NCI-H82 treated with DMSO at 0.1 percent for 48 hours (cell line): Measurements from ENCODE around the gene SLC39A1.

Experiments
- DNase-seq: peaks from one replicate; lab custom pipeline; 2025; ENCODE audit not compliant: unreplicated experiment; lab: John Stamatoyannopoulos, UW

The SLC39A1 gene

DNA sequence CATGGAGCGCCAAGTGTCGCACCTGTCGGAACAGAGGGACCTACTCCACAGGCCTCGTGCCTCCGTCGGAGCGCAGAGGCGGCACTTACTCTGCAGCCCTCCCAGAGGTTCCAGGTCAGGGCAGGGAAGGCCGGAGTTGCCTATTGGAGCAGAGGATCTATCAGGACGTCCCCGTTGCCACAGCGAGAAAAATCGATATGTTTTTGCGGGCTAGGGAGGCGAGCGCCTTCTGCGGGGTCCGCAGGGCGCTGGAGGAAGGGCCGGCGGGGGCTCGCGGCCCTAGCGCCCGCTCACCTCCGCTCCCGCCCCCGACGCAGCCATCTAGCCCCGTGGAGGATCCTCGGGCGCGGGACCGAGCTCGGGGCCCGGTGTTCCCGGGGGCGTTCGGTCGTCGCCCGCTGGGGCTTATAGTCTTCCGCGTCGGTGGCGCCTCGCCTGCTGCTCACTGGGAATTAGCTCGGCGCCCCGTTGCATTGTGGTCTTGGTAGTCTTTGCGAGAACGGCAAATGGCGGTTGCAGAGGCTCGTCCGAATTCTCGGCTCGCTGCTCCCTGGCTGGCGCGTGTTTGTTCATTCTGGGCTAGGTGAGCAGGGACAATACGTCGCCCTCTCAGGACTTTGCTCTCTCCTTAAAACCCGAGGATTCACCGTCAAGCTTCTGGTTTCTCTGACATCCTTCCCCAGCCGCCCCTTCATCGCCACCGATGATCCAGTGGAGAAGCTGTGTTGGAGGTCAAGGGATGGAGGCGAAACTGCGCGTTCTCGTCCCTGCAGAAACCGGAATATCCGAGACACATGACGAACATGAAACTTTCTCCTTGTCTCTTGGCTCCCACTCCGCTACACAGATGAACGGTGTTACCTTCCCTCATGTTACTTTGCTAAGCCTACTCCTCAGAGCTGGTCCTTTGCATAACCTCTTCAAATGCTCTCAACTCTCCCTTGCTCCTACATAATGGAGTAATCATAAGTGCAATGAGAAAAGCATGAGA, 14.2 kb upstream of the SLC39A1 start, which contains the start of gene JTB:
TSS of gene JTB (minus strand) at position 425 of the 991 bp plus-strand sequence. CDS start at position 3, 422 bp downstream.
- peak; percentile 78 for DNase-seq

DNA sequence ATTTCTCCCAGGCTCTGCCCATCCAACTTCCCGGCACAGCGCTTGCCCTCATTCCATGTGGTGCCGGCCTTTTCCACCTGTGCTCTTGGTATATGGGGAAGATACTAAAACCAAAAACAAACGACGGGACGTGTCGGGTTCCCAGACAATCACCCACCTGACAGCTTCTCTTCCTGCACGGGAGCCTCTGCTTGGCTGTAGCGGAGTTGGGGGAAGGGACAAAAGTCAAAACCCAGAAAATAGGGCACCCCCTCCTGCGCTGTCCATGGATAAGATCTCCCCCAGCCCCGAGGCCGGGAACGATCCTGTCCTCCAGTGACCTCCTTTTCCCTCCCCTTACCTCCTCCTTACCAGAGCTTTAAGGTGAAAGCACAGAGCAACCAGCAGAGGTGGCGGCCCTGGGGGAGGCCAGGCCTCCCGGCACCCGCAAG, 13.5 kb upstream of the SLC39A1 start:
- DNase-seq = no peak

DNA sequence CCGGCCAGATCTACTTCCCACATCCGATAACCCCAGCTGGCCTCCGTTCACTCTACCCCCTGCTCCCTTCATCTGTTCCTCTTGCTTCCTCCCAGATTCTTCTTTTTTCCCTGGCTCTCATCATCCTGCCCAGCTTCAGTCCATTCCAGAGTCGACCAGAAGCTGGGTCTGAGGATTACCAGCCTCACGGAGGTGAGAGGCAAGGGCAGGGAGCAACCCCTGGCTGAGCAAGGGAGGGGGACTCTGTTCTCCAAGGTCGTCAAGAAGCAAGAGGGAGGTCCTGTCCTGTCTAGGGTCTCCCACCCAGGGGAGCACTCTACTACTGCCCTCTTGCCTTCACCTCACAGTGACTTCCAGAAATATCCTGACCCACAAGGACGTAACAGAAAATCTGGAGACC, 10.2 kb upstream of the SLC39A1 start:
- DNase-seq = no peak

DNA sequence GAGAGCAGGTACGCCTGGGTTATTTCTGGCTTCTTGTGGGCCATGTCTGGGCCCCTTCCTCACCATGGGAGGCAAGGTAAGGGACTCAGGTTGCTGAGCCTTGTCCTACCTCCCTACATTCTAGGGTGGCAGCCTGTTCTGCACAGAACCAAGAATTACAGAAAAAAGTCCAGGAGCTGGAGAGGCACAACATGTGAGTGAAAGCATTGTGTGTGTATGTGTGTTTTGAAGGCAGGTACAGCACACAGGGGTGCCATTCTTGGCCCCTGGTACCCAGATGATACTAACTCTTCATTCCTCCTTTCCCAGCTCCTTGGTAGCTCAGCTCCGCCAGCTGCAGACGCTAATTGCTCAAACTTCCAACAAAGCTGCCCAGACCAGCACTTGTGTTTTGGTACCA, 9.7 kb upstream of the SLC39A1 start:
- DNase-seq = no peak

DNA sequence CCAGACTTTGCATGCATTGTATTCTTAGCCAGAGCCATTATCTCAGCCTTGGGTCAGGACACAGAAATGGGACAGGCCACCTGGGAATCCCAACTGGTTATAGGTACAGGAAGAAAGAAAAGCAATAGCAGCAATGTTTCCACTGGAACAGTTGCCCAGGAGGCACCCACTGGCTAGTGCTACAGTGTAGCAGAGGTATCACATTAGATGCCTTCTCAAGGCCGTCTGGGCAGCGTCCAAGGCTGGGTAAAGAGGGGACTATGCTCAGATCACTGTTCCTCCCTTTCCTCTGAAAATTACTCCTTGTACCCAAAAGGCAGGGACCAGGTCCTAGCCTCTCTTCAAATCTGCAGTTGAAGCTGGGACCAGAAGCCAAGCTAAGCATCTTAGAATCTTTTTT, 7.0 kb upstream of the SLC39A1 start:
- no peak for DNase-seq

DNA sequence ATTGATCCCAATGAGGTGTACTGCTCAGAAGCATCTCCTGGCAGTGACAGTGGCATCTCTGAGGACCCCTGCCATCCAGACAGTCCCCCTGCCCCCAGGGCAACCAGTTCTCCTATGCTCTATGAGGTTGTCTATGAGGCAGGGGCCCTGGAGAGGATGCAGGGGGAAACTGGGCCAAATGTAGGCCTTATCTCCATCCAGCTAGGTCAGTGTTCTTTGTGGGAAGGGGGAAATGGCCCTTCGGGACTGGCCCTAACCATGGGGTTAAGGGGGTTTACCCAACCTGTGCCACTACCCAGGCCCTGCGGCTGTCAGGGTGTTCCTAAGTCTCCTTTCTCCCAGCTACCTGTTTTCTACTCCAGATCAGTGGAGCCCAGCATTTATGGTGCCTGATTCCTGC, 5.6 kb upstream of the SLC39A1 start:
- no peak for DNase-seq

DNA sequence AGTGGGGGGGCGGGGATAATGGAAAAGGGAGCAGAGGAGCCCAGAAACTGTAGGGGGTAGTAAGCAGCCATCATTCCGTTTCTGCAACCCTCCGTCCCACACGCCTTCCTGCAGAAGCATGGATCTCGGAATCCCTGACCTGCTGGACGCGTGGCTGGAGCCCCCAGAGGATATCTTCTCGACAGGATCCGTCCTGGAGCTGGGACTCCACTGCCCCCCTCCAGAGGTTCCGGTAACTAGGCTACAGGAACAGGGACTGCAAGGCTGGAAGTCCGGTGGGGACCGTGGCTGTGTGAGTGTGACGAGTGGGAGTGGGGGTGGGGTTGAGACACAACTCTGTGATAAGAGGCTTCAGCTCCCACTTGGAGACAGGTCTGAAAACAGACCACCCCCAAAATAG, 5.1 kb upstream of the SLC39A1 start:
- no peak for DNase-seq

DNA sequence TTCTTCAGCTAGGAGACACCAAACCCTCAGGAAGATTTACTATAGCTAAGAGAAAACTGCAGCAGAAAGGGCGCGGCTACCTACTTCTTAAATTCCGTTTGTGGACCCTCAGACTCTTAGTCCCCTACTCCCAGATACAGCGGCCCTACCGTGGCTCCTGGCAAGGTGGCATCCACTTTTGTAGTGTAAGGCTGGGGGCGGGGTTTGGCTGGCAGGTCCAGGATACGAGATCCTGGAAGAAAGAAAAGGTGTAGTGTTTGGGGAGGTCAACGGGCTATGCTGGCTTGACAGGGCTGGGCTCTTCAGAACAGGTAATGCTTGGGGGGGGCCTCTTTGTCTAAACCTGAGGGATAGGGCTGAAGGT, 4.6 kb upstream of the SLC39A1 start:
- DNase-seq = no peak

DNA sequence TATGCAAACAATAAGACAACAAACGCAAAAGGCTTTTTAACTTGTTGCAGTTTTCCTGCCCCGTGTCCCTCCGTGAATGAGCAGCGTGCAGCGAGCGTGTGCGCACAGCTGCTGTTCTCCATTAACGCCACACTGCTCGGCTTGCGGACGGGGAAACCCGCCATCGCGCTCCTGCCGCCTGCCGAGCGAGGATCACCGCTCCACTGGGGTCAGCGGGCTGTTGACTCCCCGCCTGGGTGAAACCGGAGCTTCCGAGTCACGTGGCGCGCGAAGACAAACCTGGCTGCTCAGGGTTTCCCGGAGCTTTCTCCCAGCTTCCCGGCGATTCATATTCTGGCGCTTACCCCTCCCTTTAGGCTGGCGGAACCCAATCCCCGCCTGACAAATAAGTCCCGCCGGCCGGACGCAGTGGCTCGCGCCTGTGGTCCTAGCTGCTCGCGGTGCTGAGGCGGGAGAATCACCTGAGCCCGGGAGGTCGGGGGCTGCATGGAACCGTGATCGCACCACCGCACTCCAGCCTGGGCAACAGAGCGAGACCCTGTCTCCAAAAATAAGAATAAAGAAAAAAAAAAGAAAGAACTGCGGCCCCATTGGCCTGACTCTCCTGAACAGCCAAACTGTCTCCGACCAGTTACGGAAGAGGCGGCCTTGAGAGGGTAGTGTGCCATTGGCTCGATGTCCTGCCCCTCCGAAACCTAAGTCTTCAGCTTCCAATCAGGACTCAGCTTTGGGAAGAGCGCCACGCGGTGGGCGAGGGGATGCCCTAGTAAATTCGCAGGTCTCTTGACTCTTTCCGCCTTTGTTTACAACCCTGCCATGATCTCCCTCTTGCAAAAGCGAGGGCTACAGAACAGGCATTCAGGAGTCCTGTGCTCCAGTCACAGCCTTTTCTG, 4.0 kb upstream of the SLC39A1 start, which contains the start of gene CREB3L4:
TSS of gene CREB3L4 (plus strand) at position 796 of the 893 bp plus-strand sequence. CDS start 624 bp downstream, outside the sequence.
- peak; percentile 98 for DNase-seq

DNA sequence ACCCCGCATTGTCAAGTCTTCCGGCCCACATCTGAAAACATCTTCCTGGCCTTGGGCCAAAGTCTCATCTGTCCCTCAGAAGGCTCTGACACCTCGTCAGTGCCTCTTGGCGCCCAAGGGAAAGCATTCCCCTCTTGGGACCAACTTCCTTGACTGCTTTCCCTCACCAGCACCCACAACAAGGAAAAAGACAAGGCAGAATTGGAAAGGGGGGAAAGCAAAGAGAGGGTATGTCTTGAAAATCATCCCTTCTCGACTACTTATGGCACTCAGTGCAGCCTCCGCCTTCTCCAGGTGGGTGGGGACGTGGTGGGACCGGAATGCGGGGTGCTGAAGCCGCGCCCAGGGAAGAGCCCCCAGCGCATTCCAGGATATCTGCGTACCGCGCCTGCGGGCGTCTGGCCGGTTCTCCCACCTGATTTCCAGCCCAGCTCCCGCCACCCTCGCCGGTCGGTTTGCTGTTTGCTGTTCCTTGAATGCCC, 554 bp upstream of the SLC39A1 start:
- peak; percentile 79 for DNase-seq

DNA sequence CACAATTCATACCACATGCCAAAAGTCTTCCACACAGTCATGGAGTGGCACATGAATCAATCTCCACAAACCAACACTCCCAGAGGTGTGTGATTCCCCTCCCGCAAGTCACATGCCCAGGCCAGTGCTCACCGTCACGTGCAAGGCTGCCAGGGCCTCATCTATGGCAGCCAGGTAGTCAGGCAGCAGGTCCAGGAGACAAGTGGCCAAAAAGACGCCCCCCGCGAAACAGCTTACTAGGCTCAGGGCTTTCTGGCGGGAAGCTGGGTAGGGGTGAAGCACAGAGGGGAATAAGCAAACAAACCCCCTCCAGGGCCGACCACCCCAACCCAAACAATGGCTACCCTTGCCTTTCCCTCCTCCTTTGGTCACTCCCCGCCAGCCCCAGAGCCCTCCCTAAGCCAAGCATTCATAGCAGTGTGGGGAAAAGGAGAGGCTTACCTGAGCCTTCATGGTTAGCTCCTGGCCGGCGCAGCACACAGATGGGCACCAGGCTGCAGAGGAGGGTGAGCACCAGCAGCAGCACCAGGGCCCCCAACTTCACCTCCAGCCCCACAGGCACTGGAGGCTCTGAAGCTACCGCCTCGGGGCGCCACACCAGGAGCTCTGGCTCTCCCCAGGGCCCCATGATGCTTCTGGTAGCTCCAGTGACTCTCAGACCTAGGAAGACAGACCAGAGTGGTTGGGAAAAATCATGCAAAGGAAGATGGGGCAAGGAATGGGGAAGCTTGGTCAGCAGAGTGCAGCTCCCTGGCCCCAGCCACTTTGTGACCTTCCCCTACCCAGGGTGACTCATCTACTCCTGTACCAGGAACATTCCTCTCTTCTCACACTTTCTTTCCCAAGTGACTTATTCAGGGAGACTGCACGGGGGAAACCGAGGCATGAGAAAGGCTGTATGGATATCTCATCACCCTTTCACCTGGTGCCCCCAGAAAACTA, 978 bp downstream of the SLC39A1 start:
- DNase-seq = no peak

DNA sequence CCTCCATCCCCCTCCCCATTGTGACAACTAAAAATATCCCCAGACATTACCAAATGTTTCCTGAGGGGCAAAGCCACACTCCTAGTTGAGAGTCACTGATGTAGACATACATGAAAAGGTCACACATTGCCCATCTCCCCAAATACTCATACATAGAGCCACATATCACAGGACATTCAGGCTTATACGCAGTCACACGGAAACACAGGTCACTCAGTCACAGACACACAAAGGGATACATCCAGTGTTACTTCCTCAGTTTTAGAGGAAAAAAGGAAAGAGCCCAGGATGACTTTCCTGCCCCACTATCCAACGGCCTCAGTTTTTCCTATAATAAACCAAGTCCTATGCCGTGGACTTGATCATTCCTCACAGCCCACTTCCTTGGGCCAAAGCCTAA, 1.9 kb downstream of the SLC39A1 start:
- DNase-seq = no peak

DNA sequence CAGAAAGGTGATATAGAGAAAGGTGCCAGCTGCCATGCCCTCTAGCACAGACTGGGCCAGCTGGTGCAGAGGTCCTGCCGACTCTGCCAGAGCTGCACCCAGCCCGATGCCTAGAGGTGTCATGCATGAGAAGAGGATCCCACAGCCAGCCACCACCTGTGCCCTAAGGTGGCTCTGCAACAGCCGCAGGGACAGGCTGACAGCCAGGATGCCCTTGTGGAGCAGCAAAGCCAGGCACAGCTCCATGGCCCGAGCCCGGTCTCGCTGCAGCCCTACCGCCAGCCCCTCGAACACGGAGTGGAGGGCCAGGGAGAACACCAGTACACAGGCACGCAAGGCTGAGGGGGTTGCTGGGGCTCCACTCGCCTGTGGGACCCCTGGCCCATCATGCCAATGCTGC, 3.1 kb downstream of the SLC39A1 start:
- DNase-seq = no peak

DNA sequence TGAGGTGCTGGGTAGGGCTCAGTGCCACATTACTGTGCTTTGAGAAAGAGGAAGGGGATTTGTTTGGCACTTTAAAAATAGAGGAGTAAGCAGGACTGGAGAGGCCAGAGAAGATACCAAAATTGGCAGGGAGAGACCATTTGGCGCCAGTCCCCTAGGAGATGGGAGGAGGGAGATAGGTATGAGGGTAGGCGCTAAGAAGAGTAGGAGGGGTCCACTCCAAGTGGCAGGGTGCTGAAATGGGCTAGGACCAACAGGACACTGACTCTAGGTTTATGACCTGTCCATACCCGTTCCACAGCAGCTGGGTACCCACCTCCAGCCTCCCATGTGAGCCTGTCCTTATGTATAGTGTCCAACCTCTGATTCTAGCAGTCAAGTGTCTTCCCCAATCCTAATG, 3.9 kb downstream of the SLC39A1 start:
- no peak for DNase-seq

DNA sequence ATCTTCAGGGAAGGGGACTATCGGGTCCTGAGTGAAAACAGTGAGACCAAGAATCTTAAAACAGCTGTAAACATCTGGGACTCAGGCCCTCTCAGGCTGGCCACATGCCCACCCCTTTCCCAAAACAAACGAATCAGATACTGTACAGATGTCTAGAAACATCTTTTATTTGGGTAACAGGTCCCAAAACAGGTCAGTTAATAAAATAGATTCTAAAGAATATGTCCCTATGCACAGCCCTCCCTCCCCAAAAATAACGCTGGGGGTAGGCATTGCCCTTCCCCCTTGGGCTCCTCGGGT, 4.4 kb downstream of the SLC39A1 start:
- DNase-seq = no peak

DNA sequence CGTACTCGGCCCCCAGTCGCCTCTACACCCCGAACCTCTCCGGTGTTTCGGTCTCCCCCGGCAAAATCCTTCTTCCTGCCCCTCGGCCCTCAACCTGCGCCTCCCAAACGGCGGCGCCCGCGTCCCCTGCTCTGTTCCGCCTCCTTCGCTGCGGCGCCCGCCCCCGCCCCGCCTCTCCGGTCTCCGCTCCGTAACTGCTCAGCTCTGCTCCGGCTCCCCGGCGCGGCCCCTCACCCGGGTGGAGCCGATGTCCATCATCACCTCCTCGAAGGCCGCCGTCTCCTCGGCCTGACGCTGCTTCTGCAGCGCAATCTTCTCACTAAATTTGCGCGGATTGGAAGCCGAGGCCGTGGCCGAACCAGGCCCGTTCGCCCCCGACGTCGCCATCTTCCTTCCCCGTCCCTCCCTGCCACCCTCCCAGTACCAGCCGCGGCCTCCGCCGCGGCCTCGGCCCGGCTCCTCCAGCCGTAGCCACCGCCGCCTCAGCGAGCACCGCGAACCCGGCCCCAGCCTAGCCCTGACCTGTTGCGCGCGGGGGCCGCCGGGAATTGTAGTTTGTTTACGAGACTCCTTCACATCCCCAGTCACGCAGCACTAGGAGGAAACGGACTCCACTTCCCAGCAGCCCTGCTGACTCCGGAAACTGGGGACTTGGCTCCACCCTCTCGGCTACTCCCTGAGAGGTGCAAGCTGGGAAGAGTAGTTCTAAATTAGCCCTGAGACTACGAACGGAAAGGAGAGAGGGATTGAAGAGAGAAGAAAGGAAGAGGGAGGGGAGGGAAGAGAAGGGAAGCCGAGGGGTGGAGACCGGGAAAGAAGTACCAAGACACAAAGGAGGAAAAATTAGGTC, 5.0 kb downstream of the SLC39A1 start, which contains the start of gene CRTC2:
TSS of gene CRTC2 (minus strand) at position 502 of the 850 bp plus-strand sequence. CDS start at position 387, 115 bp downstream.
- peak; percentile 100 for DNase-seq

DNA sequence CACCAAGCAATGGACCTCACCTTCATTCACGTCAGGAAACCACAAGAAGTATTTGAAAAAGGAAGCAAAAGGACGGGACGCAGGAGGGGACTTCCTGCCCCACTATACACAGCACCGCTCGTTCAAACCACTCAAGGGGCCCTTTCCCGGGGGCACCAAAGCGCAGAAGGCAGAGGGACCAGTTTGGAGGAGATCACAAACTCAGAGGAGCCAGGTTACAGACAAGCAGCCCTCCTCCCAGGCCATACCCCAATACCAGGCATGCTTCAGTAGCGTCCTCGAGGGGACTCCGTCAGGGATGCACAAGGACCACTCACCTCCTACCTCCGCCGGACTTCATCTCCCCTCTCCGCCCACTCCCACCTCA, 5.6 kb downstream of the SLC39A1 start:
- no peak for DNase-seq

DNA sequence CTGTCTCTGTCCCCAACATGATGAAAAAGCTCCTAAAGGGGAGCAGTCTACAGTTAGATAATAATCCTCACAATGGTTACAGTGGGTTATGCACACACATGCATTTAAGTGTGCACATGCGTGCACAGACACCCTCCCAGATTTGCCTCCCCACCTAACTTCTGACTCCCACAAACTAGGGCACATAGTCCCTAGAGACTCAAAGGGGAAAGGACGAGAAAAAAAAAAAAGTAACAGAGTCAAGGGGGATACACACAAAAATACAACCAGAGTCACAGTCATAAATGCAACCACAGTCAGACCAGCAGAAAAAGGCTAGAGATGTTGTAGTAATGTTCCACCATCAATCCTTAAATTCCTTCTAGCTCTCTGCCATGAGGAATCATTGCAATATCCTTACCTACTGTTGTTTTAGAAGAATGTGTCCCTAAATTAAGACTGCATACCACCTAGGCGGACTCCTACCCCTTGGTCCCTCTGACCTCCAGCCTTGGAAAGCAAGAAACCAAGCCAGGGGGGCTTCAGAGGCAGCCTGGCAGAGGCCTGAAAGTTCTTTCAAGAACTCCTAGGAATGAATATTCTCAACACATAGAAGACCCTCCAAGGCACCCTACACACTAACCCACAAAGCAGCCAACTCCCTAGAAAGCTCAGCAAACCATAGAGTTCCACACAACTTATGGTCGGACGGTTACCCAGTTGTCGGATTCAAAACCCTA, 6.2 kb downstream of the SLC39A1 start:
- DNase-seq = no peak

DNA sequence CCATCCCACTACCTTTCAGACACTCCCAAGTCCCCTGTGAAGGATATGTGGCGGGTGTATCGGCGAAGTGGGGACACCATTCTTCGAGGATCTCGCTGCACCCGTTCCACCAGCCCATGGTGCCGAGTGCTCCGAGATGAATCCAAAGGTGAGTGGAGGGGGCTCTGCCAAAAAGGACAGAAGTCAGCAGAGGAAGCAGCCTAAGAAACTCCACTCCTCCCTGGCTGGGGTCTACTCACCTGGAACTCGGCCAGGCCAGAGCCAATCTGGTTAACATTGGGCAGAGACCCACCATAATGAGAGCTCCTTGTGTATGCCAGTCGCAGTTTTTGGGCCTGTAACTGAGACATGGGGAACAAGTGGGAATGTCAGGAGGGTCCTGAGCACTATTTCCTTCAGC, 8.5 kb downstream of the SLC39A1 start:
- DNase-seq = no peak
